Kidney epithelial cell (primary cell): ENCODE data around the gene CDH13. TPM values are rescaled to one million over a fixed set of nuclear protein-coding genes. Genes with fewer than 3 reads are reported as not detected.

Experiments
- DNase-seq: peaks from one replicate; pipeline ENCODE4 v3.0.0-alpha.2; 2010; ENCODE audit warnings: low read depth
- H3K27me3 ChIP-seq: 2 replicates; pipeline ENCODE4 v1.6.0; 2011; ENCODE audit warnings: low read length; ENCODE audit not compliant: control insufficient read depth, insufficient read depth
- H3K36me3 ChIP-seq: 2 replicates; pipeline ENCODE4 v1.5.1; 2011; ENCODE audit warnings: low read length; ENCODE audit not compliant: control insufficient read depth, insufficient read depth
- H3K4me3 ChIP-seq: 2 replicates; pipeline ENCODE4 v1.5.1; 2011; ENCODE audit warnings: low read depth, mild to moderate bottlenecking, control low read depth, low read length
- CTCF ChIP-seq: IDR thresholded peaks from 2 replicates; pipeline ENCODE4 v1.5.1; 2011; ENCODE audit warnings: mild to moderate bottlenecking, moderate library complexity, low read length, control low read depth, inconsistent platforms; ENCODE audit not compliant: insufficient read depth, poor library complexity, severe bottlenecking
- total RNA-seq: library from RNA; depleted of rRNA; stranded (reverse); fragments of >200 nt; gene quantifications from 2 replicates; pipeline ENCODE4 v1.2.3, GENCODE V29; 2015

The CDH13 gene
- total RNA-seq, 1 donor from 2014 or later: 32.8 TPM

GRCh38 chr16:82834151-82834815 is 207.5 kb downstream of the CDH13 start:
- no peaks in the 10 kb centered on the region for H3K27me3 ChIP-seq
- H3K4me3 ChIP-seq: no peak overlapping the region
- no peaks in the 10 kb centered on the region for H3K36me3 ChIP-seq
- DNase-seq: no peak
- TF ChIP-seq CTCF: no peak

GRCh38 chr16:82835487-82836155 is 208.9 kb downstream of the CDH13 start:
- no peak for DNase-seq
- Histone ChIP-seq H3K4me3 (no peak overlapping the region), H3K36me3 (no peaks in the 10 kb centered on the region), H3K27me3 (no peaks in the 10 kb centered on the region)
- TF ChIP-seq CTCF: no peak

GRCh38 chr16:82841108-82841507 is 214.3 kb downstream of the CDH13 start:
- no peak for TF ChIP-seq CTCF
- no peaks in the 10 kb centered on the region for H3K27me3 ChIP-seq
- DNase-seq: no peak

GRCh38 chr16:82843606-82844271 is 217.0 kb downstream of the CDH13 start:
- Histone ChIP-seq H3K36me3 (no peaks in the 10 kb centered on the region), H3K4me3 (no peak overlapping the region), H3K27me3 (no peaks in the 10 kb centered on the region)
- no peak for DNase-seq
- TF ChIP-seq CTCF: no peak

More at GRCh38 chr16:82841108-82841507, 214.3 kb downstream of the CDH13 start:
- no peaks in the 10 kb centered on the region for H3K36me3 ChIP-seq
- H3K4me3 ChIP-seq: no peak overlapping the region

GRCh38 chr16:82845116-82845515 is 218.3 kb downstream of the CDH13 start:
- DNase-seq: no peak
- no peaks in the 10 kb centered on the region for H3K36me3 ChIP-seq
- no peaks in the 10 kb centered on the region for H3K27me3 ChIP-seq
- no peak for TF ChIP-seq CTCF
- no peak overlapping the region for H3K4me3 ChIP-seq
